ENCODE measurements around the gene SORL1.
"Not testable (repeated sequence)": the region's sequence is repeated elsewhere in the genome, so short reads cannot be mapped to it uniquely, and the experiment has no call there.

SORL1 gene

DNA sequence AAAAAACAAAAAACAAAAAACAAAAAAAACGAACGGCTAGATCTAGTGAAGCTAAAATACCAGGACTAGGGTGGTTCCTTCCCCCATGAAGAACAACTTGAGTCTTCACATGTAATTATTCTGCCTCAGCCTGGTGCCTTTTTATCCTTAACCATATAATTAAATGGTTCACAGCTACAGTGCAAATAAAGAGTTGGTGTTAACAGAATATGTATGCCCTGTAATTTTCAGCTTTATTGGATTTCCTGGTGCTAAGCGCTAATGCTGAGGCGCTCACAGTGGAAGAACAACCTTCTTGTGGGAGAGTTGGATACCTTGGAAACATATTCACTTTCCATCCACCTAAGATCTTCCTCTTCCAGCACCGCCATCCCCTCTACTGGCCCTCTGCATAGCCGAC is 159.1 kb downstream of the SORL1 start:
- in situ Hi-C loops (cut with MboI; ENCODE audit: low sequenced_read_pairs), result no loop called here

- in situ Hi-C loops (cut with MboI; ENCODE audit: low sequenced_read_pairs), result no loop called here
These were observed 161.6 kb downstream of the SORL1 start for GRCh38 chr11:121613724-121614123.

GRCh38 chr11:121614636-121615240 is 162.6 kb downstream of the SORL1 start:
- in situ Hi-C loops (cut with MboI; ENCODE audit: low sequenced_read_pairs), result no loop called here

GRCh38 chr11:121615501-121615900 is 163.4 kb downstream of the SORL1 start:
- in situ Hi-C loops (cut with MboI; ENCODE audit: low sequenced_read_pairs), result no loop called here

DNA sequence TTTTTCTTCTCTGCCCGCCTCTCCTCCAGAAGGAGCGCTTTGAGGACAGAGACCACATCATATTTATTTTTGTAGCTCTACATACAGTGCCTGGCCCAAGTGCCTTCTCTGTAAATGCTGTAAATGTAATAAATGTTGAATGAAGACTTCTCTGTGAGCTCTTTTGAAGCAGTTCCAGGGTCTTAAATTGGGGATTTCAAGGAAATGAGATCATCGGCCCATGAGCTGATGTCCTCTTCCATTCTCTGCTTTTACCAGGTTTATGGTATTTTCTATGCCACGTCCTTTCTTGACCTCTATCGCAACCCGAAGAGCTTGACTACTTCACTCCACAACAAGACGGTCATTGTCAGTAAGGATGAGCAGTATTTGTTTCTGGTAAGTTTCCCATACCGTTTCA is 166.4 kb downstream of the SORL1 start:
- in situ Hi-C loops (cut with MboI; ENCODE audit: low sequenced_read_pairs), result no loop called here

DNA sequence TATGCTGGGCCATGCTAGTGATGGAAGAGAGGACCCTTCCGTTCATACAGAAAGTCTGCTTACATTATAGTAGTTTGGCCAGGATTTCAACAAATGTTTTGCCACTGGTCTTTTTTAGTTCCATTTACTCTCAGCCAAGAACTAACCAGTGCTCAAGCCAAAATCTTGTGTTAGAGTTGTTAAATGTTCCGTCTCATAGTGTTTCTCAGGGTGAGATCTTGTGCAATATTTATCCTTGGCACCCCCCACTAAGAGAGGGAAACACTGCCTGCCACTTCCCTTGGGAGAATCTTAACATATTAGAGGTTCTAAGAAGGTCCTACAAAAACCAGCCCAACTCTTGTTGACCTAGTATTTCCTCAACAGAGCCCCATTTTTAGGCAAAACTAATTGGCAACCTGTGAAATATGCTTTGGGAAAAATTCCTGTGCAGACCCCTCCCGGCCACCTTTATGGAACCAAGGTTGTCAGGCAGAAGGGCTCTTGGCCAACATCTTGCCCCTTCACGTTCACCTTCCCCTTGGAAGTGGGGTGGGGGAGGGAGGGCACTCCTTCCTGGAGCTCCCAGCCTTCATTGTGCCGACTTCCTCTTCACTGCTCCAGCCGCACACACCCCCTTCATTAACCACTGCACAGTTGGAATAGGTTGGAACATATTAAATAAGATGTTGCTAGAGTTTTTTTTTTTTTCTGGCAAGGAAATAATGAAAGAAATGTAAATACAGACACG is 173.8 kb downstream of the SORL1 start:
- in situ Hi-C loops (cut with MboI; ENCODE audit: low sequenced_read_pairs), result no loop called here

GRCh38 chr11:121626507-121626875 is 174.4 kb downstream of the SORL1 start:
- in situ Hi-C loops (cut with MboI; ENCODE audit: low sequenced_read_pairs), result no loop called here

- in situ Hi-C loops (cut with MboI; ENCODE audit: low sequenced_read_pairs), result no loop called here
These were observed 174.9 kb downstream of the SORL1 start for GRCh38 chr11:121626980-121627379.

DNA sequence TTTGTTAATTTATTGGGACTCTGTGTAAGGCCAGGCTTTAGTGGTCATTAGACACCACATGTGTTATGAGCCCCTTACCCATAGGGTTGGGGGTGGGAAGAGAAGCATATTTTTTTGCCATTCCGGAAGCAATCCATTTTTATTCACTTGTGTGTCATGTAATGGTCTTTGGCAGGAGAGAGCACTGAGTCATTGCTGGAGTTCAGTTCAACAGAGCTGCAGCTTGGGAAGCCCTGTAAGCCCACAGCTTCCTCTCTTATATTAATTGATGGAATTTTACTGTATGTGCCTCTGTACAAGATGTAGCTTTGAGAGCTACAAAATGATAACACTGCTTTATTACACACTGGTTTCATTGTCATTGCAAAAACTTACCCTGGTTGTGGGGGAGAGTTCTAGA is 177.9 kb downstream of the SORL1 start:
- in situ Hi-C loops (cut with MboI; ENCODE audit: low sequenced_read_pairs), result no loop called here

- in situ Hi-C loops (cut with MboI; ENCODE audit: low sequenced_read_pairs), result no loop called here
These were observed 179.3 kb downstream of the SORL1 start for GRCh38 chr11:121631456-121631855.

GRCh38 chr11:121634273-121634672 is 182.2 kb downstream of the SORL1 start:
- in situ Hi-C loops (cut with MboI; ENCODE audit: low sequenced_read_pairs), result no loop called here

GRCh38 chr11:121634889-121635288 is 182.8 kb downstream of the SORL1 start:
- in situ Hi-C loops (cut with MboI; ENCODE audit: low sequenced_read_pairs), result no loop called here

DNA sequence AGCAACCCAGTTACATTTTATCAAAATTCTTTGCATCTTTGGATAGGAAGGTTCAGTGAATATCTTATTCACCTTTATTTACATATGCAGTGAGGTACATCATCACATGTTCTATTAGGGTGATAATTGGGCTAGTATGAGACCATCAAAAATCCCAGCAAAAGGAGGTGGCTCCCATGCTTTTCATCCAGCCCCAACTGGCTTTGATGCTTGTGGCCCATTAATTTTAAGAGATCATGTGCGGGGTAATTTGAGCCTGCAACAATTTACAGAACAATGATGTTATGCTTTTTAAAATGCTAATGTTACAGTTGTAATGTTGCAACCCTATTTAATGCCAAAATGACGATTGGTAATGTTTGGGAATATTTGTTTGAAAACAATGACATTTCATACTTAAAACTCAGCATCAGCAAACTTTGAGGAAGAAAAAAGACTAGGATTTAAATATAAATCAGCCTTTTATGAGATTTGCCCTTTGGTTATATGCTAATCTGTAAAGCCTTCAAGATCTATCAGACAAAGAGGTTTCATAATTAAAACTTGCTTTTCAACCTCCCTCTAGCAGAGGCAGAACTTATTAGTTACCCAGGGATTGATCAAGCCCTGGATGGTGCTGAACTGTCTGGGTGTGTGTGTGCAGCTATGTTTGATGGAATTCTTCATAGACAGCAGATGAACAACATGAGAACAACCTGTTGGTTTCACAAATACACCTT is 184.1 kb downstream of the SORL1 start:
- in situ Hi-C loops (cut with MboI; ENCODE audit: low sequenced_read_pairs), result no loop called here

DNA sequence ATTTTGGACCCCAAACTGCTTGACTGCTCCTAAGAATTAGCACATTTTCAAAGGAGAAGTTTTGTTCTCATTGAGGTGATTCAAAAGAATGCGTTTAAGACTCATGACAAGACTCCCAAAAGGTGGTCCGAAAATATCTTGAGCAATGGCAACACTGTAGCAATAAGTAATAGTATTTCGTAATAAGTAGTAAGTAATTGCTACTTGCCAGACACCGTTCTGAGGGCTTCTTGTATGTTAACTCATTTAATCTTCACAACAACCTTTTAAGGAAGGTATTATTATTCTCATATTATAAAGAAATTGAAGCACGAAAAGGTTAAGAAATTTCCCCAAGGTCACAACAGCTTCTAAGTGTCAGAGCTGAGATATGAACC is 184.7 kb downstream of the SORL1 start:
- in situ Hi-C loops (cut with MboI; ENCODE audit: low sequenced_read_pairs), result no loop called here

- in situ Hi-C loops (cut with MboI; ENCODE audit: low sequenced_read_pairs), result not testable (repeated sequence)
These were observed 185.5 kb downstream of the SORL1 start for GRCh38 chr11:121637587-121637986.

DNA sequence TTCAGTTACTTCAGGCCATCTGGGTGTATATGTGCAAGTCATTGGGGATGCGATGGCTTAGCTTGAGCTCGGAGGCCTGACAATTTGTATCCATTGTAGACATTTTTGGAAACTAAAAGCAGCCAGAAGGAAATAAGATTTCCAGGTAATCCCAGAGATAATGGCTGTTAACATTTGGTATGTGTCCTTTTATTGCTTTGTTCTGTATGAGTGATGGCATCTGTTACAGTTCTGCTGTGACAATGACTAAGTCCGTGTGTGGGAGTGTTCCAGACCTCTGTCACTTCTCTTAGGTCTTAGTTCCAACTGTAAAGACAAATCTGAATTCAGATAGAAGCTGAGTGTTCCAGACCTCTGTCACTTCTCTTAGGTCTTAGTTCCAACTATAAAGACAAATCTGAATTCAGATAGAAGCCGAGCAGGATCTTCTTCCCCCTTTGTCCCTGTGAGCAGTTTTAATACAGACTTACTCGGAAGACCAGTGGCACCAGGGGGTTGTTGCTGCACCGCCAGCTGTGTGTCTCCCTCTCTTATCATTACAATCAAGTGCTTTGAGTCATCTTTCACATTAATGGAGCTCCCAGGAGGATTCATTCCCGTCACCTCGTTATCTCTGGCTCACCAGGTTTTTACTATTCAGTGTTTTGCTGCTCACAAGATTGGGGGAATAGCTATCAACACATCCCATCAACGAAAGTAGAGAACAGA is 191.5 kb downstream of the SORL1 start:
- in situ Hi-C loops (cut with MboI; ENCODE audit: low sequenced_read_pairs), result no loop called here

- in situ Hi-C loops (cut with MboI; ENCODE audit: low sequenced_read_pairs), result no loop called here
These were observed 192.0 kb downstream of the SORL1 start for GRCh38 chr11:121644187-121644512.

DNA sequence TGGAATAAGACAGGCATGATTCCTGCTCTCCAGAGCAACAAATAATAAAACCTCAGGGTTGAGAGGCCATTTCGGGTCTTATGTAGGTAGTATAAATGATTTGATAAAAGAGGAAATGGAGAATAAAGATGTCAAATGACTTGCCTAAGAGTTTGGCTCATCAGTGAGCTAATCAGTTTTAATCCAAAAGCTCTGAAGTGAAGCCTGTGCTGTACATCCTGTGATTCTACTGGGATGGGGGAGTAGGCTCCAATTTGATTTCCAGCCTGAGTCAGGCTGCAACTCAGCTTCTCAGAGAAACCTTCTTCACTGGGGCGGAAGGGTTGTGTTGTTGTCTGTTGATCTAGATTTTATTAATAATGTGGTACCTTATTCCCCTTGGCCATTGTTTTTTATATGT is 192.9 kb downstream of the SORL1 start:
- in situ Hi-C loops (cut with MboI; ENCODE audit: low sequenced_read_pairs), result no loop called here

GRCh38 chr11:121645596-121645995 is 193.5 kb downstream of the SORL1 start:
- in situ Hi-C loops (cut with MboI; ENCODE audit: low sequenced_read_pairs), result no loop called here

DNA sequence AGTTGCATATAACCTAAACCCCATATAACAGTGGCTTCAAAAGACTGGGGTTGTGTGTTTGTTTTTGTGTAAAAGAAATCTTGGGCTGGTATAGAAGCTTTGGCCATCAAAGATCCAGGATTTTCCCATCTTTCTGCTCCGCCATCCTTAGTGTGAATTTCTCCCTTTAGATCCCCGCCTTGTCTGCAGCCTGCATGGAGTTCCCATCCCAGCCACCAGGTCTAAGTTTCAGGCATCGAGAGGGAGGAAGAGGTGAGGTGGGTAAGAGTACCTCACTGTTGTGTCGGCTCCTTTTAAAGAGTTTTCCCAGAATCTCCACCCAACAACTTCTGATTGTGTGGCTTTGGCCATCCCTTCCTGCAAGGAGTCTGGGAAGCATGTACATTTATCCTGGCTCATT is 196.2 kb downstream of the SORL1 start:
- in situ Hi-C loops (cut with MboI; ENCODE audit: low sequenced_read_pairs), result no loop called here

GRCh38 chr11:121649798-121650197 is 197.7 kb downstream of the SORL1 start:
- in situ Hi-C loops (cut with MboI; ENCODE audit: low sequenced_read_pairs), result loop anchor here (25.0 kb wide), 2 partner anchors 563 to 863 kb away; no protein-coding TSS in a partner anchor

Measured in HL-60/S4 treated with phorbol 12-myristate 13-acetate at 8.2 ng/mL for 4 days and 3 days (cell line).